B cell (primary cell): ENCODE measurements around the gene PRKN. TPM values are rescaled to one million over a fixed set of nuclear protein-coding genes. Genes with fewer than 3 reads are reported as not detected.

ENCODE experiments used
- ATAC-seq: fragments of 200-7000 bp; cut with Tn5 transposase; one replicate; pipeline ENCODE4 v1.10.0; 2021; ENCODE audit warnings: low read depth, mild to moderate bottlenecking, moderate number of reproducible peaks, moderate library complexity
- CTCF ChIA-PET: fragments of 350-600 bp; sonication (Branson Sonifier 250); formaldehyde crosslinking; loops from one replicate; lab custom pipeline; 2021; ENCODE audit warnings: antibody characterized with exemption, inconsistent platforms; lab: Charles Lee
- POLR2A ChIA-PET: fragments of 350-600 bp; sonication (Branson Sonifier 250); formaldehyde crosslinking; loops from one replicate; lab custom pipeline; 2021; ENCODE audit warnings: antibody characterized with exemption; lab: Charles Lee
- DNase-seq: peaks from one replicate; pipeline ENCODE4 v3.0.0; 2013
- H2AFZ ChIP-seq: 2 replicates; pipeline ENCODE4 v1.6.1; 2012; ENCODE audit warnings: mild to moderate bottlenecking, low read depth, low read length; ENCODE audit not compliant: insufficient read depth, poor library complexity, severe bottlenecking
- H3K27ac ChIP-seq, 2 donors: 1 replicate in 1 of 2; 2 replicates in 1 of 2; pipeline ENCODE4 v1.5.1; 2012 to 2013; ENCODE audit warnings: low read length in 2 of 2, mild to moderate bottlenecking in 2 of 2, moderate library complexity in 1 of 2
- H3K27me3 ChIP-seq, 4 experiments: fragments of 200-600 bp in 1 of 4; sonication (generic) in 1 of 4; replicated peaks in 1 of 4; 1 replicate in 2 of 4; 2 replicates in 2 of 4; pipeline versions ENCODE4 v1.6.1 to v1.7.0; 2013 to 2016; ENCODE audit warnings: low read length in 3 of 4, mild to moderate bottlenecking in 2 of 4, mixed read lengths in 1 of 4, moderate library complexity in 1 of 4; ENCODE audit not compliant: insufficient read depth in 4 of 4, control insufficient read depth in 3 of 4; ENCODE audit errors: control extremely low read depth in 1 of 4
- H3K36me3 ChIP-seq, 2 experiments: replicated peaks in 1 of 2; 1 replicate in 1 of 2; 2 replicates in 1 of 2; pipeline versions ENCODE4 v1.6.1 to v1.7.1; 2013; ENCODE audit warnings: low read length in 1 of 2; ENCODE audit not compliant: insufficient read depth in 2 of 2, control insufficient read depth in 1 of 2; ENCODE audit errors: control extremely low read depth in 1 of 2, extremely low read depth in 1 of 2
- H3K4me1 ChIP-seq, 2 donors: fragments of 200-600 bp in 1 of 2; sonication (generic) in 1 of 2; 1 replicate in 1 of 2; 2 replicates in 1 of 2; pipeline versions ENCODE4 v1.5.1 to v1.6.1; 2013 to 2017; ENCODE audit warnings: low read length in 2 of 2; ENCODE audit not compliant: control insufficient read depth in 2 of 2, insufficient read depth in 2 of 2
- H3K4me2 ChIP-seq: replicated peaks from 2 replicates; pipeline ENCODE3; 2012; ENCODE audit warnings: mild to moderate bottlenecking, low read depth, low read length; ENCODE audit not compliant: poor library complexity, severe bottlenecking
- H3K4me3 ChIP-seq, 5 experiments: fragments of 200-600 bp in 1 of 5; sonication (generic) in 1 of 5; 1 replicate in 3 of 5; 2 replicates in 2 of 5; pipeline versions ENCODE4 v1.5.1 to v1.7.0; 2011 to 2016; ENCODE audit warnings: low read length in 4 of 5, mild to moderate bottlenecking in 4 of 5, low read depth in 2 of 5, control low read depth in 1 of 5, moderate library complexity in 1 of 5; ENCODE audit not compliant: insufficient read depth in 1 of 5; ENCODE audit errors: control extremely low read depth in 1 of 5, extremely low read depth in 1 of 5
- H3K79me2 ChIP-seq: fragments of 200-600 bp; sonication (generic); one replicate; pipeline ENCODE4 v1.6.0; 2016; ENCODE audit warnings: low read length; ENCODE audit not compliant: control insufficient read depth, insufficient read depth
- H3K9ac ChIP-seq: fragments of 200-600 bp; sonication (generic); 2 replicates; pipeline ENCODE4 v1.6.1; 2017; ENCODE audit warnings: mild to moderate bottlenecking, low read length, moderate library complexity
- H3K9me3 ChIP-seq, 3 donors: one replicate each; pipeline versions ENCODE4 v1.6.1 to v1.7.1; 2013; ENCODE audit warnings: low read length in 2 of 3; ENCODE audit not compliant: control insufficient read depth in 2 of 3, insufficient read depth in 1 of 3; ENCODE audit errors: control extremely low read depth in 1 of 3
- H4K20me1 ChIP-seq: 2 replicates; pipeline ENCODE4 v1.6.0; 2012; ENCODE audit warnings: mild to moderate bottlenecking, low read length; ENCODE audit not compliant: insufficient read depth, control insufficient read depth, poor library complexity, severe bottlenecking
- H3K27ac Mint-ChIP-seq: one replicate; pipeline ENCODE4 v1.8.0; 2021; ENCODE audit warnings: mixed read lengths
- H3K27me3 Mint-ChIP-seq: one replicate; pipeline ENCODE4 v1.8.0; 2021; ENCODE audit warnings: mixed read lengths
- H3K4me1 Mint-ChIP-seq: one replicate; pipeline ENCODE4 v1.8.0; 2021; ENCODE audit warnings: mixed read lengths
- H3K4me3 Mint-ChIP-seq: one replicate; pipeline ENCODE4 v1.8.0; 2021; ENCODE audit warnings: mixed read lengths
- H3K9me3 Mint-ChIP-seq: one replicate; pipeline ENCODE4 v1.8.0; 2022; ENCODE audit warnings: mixed read lengths; ENCODE audit not compliant: insufficient read depth
- CTCF ChIP-seq: fragments of 200-600 bp; IDR thresholded peaks from one replicate; pipeline ENCODE4 v1.8.0; 2022; ENCODE audit warnings: antibody characterized with exemption, mild to moderate bottlenecking
- EZH2 ChIP-seq: IDR thresholded peaks from 2 replicates; pipeline ENCODE4 v1.6.1; 2012; ENCODE audit warnings: borderline replicate concordance, low read depth, mild to moderate bottlenecking, moderate library complexity, low read length; ENCODE audit not compliant: insufficient read depth, poor library complexity, severe bottlenecking
- WGBS: methylation state at CpG from one replicate; pipeline ENCODE4 v1.1.5; 2013; ENCODE audit warnings: missing lambda C conversion rate; ENCODE audit not compliant: insufficient coverage; 5-methylcytosine and 5-hydroxymethylcytosine counted together
- intact Hi-C: fragments of 100-400 bp; cut with micrococcal nuclease; formaldehyde crosslinking; loops from one replicate; pipeline ENCODE4 v1.10.0; 2022
- polyA plus RNA-seq: library from polyadenylated mRNA; depleted of rRNA; stranded (reverse); fragments of >200 nt; gene quantifications from 2 replicates; pipeline ENCODE4 v1.2.3, GENCODE V29; 2012
- total RNA-seq, 2 donors: library from RNA; stranded (reverse); fragments of 120-200 nt in 1 of 2; gene quantifications; 1 replicate in 1 of 2; 2 replicates in 1 of 2; pipeline versions ENCODE4 v1.2.3 to v1.2.4, GENCODE V29; 2013 to 2022

PRKN gene
- total and polyA plus RNA-seq, 2 donors (not counting 1 experiment from before 2014, with no cell fraction given) = 1.6 to 6.2 TPM

DNA sequence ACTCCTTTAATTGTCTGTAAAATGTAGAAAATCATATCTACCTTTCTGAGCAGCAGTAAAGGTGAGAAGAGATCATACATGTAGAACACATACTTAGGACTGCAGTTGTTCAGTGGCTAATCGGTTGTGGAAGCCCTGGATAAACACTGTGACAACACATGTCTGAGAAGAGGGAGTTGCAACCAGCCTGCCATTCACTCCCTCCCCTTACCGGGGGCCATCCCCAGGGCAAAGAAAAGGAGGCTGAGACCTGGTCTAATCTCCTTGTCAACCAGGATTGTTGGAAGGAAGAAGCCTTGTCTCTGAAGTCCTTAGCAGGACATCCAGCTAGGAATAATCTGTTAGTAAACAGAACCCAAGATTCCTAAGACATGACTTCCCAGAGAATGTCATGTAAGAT is 991.2 kb downstream of the PRKN start:
- no peak overlapping the region for H3K4me3 ChIP-seq
- no peaks in the 10 kb centered on the region for H3K79me2 ChIP-seq
- no peaks in the 10 kb centered on the region for H3K27me3 ChIP-seq
- no peak overlapping the region for H3K27ac ChIP-seq
- 100% methylated on average over 1 of the region's 2 CpGs for WGBS
- DNase-seq (no peak), ATAC-seq (no peak)
- no peaks in the 10 kb centered on the region for H3K36me3 ChIP-seq
- Mint-ChIP-seq H3K27me3 (no peaks in the 10 kb centered on the region), H3K9me3 (no peaks in the 10 kb centered on the region), H3K27ac (no peak overlapping the region), H3K4me1 (no peaks in the 10 kb centered on the region), H3K4me3 (no peak overlapping the region)
- H3K4me1 ChIP-seq = no peaks in the 10 kb centered on the region
- TF ChIP-seq CTCF (no peak), EZH2 (no peak)
- H4K20me1 ChIP-seq = no peaks in the 10 kb centered on the region
- peaks cover 0 to 5% (median 0%) of the 10 kb centered on the region in 3 donors for H3K9me3 ChIP-seq
- H3K4me2 ChIP-seq = no peak overlapping the region
- intact Hi-C loops = no loop called here
- ChIA-PET CTCF (no interaction called here), POLR2A (no interaction called here)
- H2AFZ ChIP-seq = no peak overlapping the region
- H3K9ac ChIP-seq = no peak overlapping the region

DNA sequence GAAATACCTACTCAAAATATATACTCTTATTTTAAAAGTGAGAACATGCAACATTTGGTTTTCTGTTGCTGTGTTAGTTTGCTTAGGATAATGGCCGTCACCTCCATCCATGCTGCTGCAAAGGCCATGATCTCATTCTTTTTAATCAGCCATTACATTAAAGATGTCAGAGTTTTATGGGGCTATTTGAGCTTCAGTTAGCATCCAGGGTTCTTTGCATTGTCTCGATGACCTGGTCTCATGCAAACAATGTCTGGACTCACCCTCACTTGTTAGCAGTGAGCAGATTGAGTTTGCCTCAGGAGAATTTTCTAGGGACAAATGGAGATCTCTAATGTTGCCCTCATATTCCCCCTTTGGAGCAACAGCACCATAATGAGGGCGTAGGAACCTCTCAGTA is 995.0 kb downstream of the PRKN start:
- no peaks in the 10 kb centered on the region for H3K4me1 ChIP-seq
- peaks cover 3% of the 10 kb centered on the region for H3K9me3 Mint-ChIP-seq
- TF ChIP-seq CTCF = no peak
- no peak for TF ChIP-seq EZH2

More for the DNA sequence above, 995.0 kb downstream of the PRKN start:
- WGBS = no CpG with 5 or more reads among the region's 3 CpGs
- Mint-ChIP-seq H3K27me3 (no peaks in the 10 kb centered on the region), H3K4me3 (no peak overlapping the region), H3K27ac (no peak overlapping the region), H3K4me1 (no peaks in the 10 kb centered on the region)
- Histone ChIP-seq H3K27me3 (no peaks in the 10 kb centered on the region), H3K4me2 (no peak overlapping the region), H4K20me1 (no peaks in the 10 kb centered on the region), H3K27ac (no peak overlapping the region), H3K9me3 (no peaks in the 10 kb centered on the region), H3K4me3 (no peak overlapping the region), H3K79me2 (no peaks in the 10 kb centered on the region), H3K9ac (no peak overlapping the region), H3K36me3 (no peaks in the 10 kb centered on the region), H2AFZ (no peak overlapping the region)
- no peak for DNase-seq
- ChIA-PET CTCF (no interaction called here), POLR2A (no interaction called here)
- intact Hi-C loops = no loop called here
- no peak for ATAC-seq
